Hepatocyte (in vitro differentiated cells): Measurements from ENCODE around the gene CLEC16A. TPM values are rescaled to one million over a fixed set of nuclear protein-coding genes. Genes with fewer than 3 reads are reported as not detected.

Experiments
- DNase-seq: peaks from one replicate; pipeline ENCODE4 v3.0.0-alpha.2; 2016; ENCODE audit warnings: low spot score
- H2AFZ ChIP-seq: fragments of 200-600 bp; sonication (generic); 2 replicates; pipeline ENCODE4 v1.6.0; 2016; ENCODE audit warnings: antibody characterized with exemption, mild to moderate bottlenecking
- H3K27ac ChIP-seq: fragments of 200-600 bp; sonication (generic); 2 replicates; pipeline ENCODE4 v1.5.1; 2016; ENCODE audit warnings: mild to moderate bottlenecking
- H3K27me3 ChIP-seq: fragments of 200-600 bp; sonication (generic); 2 replicates; pipeline ENCODE4 v1.6.1; 2016
- H3K36me3 ChIP-seq: fragments of 200-600 bp; sonication (generic); replicated peaks from 2 replicates; pipeline ENCODE4 v1.5.1; 2016; ENCODE audit warnings: low read depth; ENCODE audit not compliant: insufficient read depth
- H3K4me1 ChIP-seq: fragments of 200-600 bp; sonication (generic); 2 replicates; pipeline ENCODE4 v1.5.1; 2016; ENCODE audit warnings: mild to moderate bottlenecking, moderate library complexity; ENCODE audit not compliant: insufficient read depth
- H3K4me2 ChIP-seq: fragments of 200-600 bp; sonication (generic); 2 replicates; pipeline ENCODE4 v1.6.0; 2016
- H3K4me3 ChIP-seq: fragments of 200-600 bp; sonication (generic); 2 replicates; pipeline ENCODE4 v1.5.1; 2016; ENCODE audit warnings: mild to moderate bottlenecking
- H3K79me2 ChIP-seq: fragments of 200-600 bp; sonication (generic); 2 replicates; pipeline ENCODE4 v1.6.0; 2017; ENCODE audit warnings: mild to moderate bottlenecking
- H3K9me2 ChIP-seq: fragments of 200-600 bp; sonication (generic); replicated peaks from 2 replicates; pipeline ENCODE4 v1.6.0; 2017; ENCODE audit warnings: mild to moderate bottlenecking; ENCODE audit not compliant: insufficient read depth
- H3K9me3 ChIP-seq: fragments of 200-600 bp; sonication (generic); 2 replicates; pipeline ENCODE4 v1.5.1; 2016; ENCODE audit warnings: low read depth, mild to moderate bottlenecking
- H4K20me1 ChIP-seq: fragments of 200-600 bp; sonication (generic); 2 replicates; pipeline ENCODE4 v1.6.0; 2016; ENCODE audit warnings: mild to moderate bottlenecking; ENCODE audit not compliant: insufficient read depth, poor library complexity, severe bottlenecking
- CTCF ChIP-seq: fragments of 200-600 bp; sonication (generic); IDR thresholded peaks from 2 replicates; pipeline ENCODE4 v1.5.1; 2016; ENCODE audit warnings: antibody characterized with exemption, mild to moderate bottlenecking; ENCODE audit not compliant: poor library complexity
- EZH2 ChIP-seq: fragments of 200-600 bp; sonication (generic); IDR thresholded peaks from 2 replicates; pipeline ENCODE4 v1.6.1; 2016; ENCODE audit warnings: antibody characterized with exemption, mild to moderate bottlenecking, borderline replicate concordance
- EZH2phosphoT487 ChIP-seq: fragments of 200-600 bp; sonication (generic); IDR thresholded peaks from one replicate; pipeline ENCODE4 v1.6.1; 2018; ENCODE audit warnings: antibody characterized with exemption, mild to moderate bottlenecking, low read depth, moderate library complexity; ENCODE audit not compliant: unreplicated experiment, severe bottlenecking
- WGBS: methylation state at CpG from one replicate; pipeline ENCODE4 v1.1.6; 2016; ENCODE audit warnings: low lambda C conversion rate; ENCODE audit errors: missing lambda C conversion rate; 5-methylcytosine and 5-hydroxymethylcytosine counted together
- polyA plus RNA-seq: library from polyadenylated mRNA; unstranded; fragments of >200 nt; fragmentation: Nextera tagmentation; extraction: Ambion mirVana; gene quantifications from 2 replicates; pipeline ENCODE4 v1.2.1, GENCODE V29; 2016
- total RNA-seq: library from RNA; depleted of rRNA; stranded (reverse); fragments of >200 nt; gene quantifications from 2 replicates; pipeline ENCODE4 v1.2.3, GENCODE V29; 2014

CLEC16A gene
- total and polyA plus RNA-seq, 2 experiments from 2014 or later, result 22.3 to 22.6 TPM

GRCh38 chr16:11161974-11162373 is 217.6 kb downstream of the CLEC16A start:
- 75% methylated on average over 7 of the region's 7 CpGs for WGBS

GRCh38 chr16:11162586-11163268 is 218.4 kb downstream of the CLEC16A start:
- H4K20me1 ChIP-seq, result no peaks in the 10 kb centered on the region
- H3K27me3 ChIP-seq, result no peaks in the 10 kb centered on the region
- no peaks in the 10 kb centered on the region for H3K79me2 ChIP-seq
- TF ChIP-seq EZH2phosphoT487 (no peak), EZH2 (no peak), CTCF (no peak)
- no peaks in the 10 kb centered on the region for H3K9me2 ChIP-seq
- WGBS, result 72% methylated on average over 9 of the region's 9 CpGs
- no peak for DNase-seq
- H3K9me3 ChIP-seq, result no peaks in the 10 kb centered on the region
- no peak overlapping the region for H2AFZ ChIP-seq
- H3K4me1 ChIP-seq, result peaks cover 26% of the 10 kb centered on the region
- H3K36me3 ChIP-seq, result no peaks in the 10 kb centered on the region
- no peak overlapping the region for H3K4me2 ChIP-seq
- no peak overlapping the region for H3K27ac ChIP-seq
- H3K4me3 ChIP-seq, result no peak overlapping the region

More at GRCh38 chr16:11161974-11162373, 217.6 kb downstream of the CLEC16A start:
- H3K79me2 ChIP-seq, result no peaks in the 10 kb centered on the region
- DNase-seq, result no peak
- no peak overlapping the region for H3K4me2 ChIP-seq
- H3K27ac ChIP-seq, result no peak overlapping the region
- H2AFZ ChIP-seq, result no peak overlapping the region
- no peaks in the 10 kb centered on the region for H4K20me1 ChIP-seq
- no peak overlapping the region for H3K4me3 ChIP-seq
- no peaks in the 10 kb centered on the region for H3K27me3 ChIP-seq
- no peaks in the 10 kb centered on the region for H3K9me2 ChIP-seq
- TF ChIP-seq EZH2, result no peak
- TF ChIP-seq CTCF, result no peak
- TF ChIP-seq EZH2phosphoT487, result no peak
- H3K4me1 ChIP-seq, result peaks cover 26% of the 10 kb centered on the region
- no peaks in the 10 kb centered on the region for H3K9me3 ChIP-seq
- no peaks in the 10 kb centered on the region for H3K36me3 ChIP-seq

- DNase-seq, result no peak
- Histone ChIP-seq H3K9me3 (no peaks in the 10 kb centered on the region), H3K9me2 (no peaks in the 10 kb centered on the region), H3K27ac (peak overlapping the region; percentile 61), H4K20me1 (no peaks in the 10 kb centered on the region), H3K36me3 (no peaks in the 10 kb centered on the region), H3K27me3 (no peaks in the 10 kb centered on the region), H3K4me2 (peak overlapping the region; percentile 40), H3K79me2 (no peaks in the 10 kb centered on the region), H2AFZ (no peak overlapping the region), H3K4me3 (no peak overlapping the region), H3K4me1 (peaks cover 26% of the 10 kb centered on the region)
- 47% methylated on average over 15 of the region's 15 CpGs for WGBS
- TF ChIP-seq CTCF (no peak), EZH2phosphoT487 (no peak), EZH2 (no peak)
These were observed 219.4 kb downstream of the CLEC16A start for GRCh38 chr16:11163761-11164261.
